Measurements from ENCODE around the gene ZNF524. TPM values are rescaled to one million over a fixed set of nuclear protein-coding genes. Genes with fewer than 3 reads are reported as not detected.

The ZNF524 gene
- total RNA-seq, 4 donors from 2014 or later = 23.1 to 35.0 (median 27.0) TPM

DNA sequence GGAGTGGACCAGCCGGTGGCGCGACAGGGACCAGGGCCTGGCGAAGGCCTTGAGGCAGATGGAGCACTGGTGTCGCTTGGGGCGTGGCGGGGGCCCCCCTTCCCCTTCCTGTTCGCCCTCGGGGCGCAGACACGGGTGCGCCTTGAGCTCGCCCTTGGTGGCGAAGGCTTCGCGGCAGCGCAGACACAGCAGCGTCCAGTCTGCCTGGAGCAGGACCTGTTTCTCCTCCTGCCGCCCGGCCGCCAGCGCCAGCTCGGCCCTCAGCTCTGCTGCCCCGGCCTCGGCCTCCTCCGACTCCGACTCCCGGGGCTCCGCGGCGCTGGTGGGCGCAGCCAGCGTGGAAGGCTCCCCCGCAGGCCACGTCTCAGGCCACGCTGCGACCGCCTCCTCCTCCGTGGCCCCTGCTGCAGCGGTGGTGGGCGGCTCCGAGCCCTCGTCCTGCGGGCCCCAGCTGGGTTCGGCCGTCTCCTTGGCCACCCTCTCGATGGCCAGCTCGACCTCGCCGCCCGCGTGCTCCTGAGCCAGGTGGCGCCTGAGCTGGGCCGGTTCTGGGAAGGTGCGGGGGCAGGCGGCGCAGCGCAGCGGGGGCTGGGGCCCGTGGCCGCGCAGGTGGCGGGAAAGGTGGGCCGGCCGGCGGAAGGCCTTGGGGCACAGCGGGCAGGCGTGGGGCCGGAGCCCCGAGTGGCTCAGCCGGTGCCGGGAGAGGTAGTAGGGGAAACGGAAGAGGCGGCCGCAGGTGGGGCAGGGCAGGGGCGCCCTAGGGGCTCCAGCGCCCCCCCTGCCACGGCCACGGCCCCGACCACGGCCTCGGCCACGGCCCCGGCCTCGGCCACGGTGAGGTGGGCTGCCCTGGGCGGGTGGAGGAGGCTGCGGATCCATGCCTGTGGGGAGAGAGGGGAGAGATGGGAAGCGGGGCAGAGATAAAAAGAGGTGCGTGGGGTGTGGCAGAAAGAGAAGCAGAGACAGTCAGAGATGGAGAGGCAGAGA lies 21.0 kb upstream of the ZNF524 start:
- Histone ChIP-seq H3K4me3 (peak overlapping the region in 1 of 4 donors; percentile 97), H3K27ac (peak overlapping the region in 1 of 4 donors; percentile 95), H3K36me3 (peaks cover 0 to 34% (median 0%) of the 10 kb centered on the region in 3 donors)

DNA sequence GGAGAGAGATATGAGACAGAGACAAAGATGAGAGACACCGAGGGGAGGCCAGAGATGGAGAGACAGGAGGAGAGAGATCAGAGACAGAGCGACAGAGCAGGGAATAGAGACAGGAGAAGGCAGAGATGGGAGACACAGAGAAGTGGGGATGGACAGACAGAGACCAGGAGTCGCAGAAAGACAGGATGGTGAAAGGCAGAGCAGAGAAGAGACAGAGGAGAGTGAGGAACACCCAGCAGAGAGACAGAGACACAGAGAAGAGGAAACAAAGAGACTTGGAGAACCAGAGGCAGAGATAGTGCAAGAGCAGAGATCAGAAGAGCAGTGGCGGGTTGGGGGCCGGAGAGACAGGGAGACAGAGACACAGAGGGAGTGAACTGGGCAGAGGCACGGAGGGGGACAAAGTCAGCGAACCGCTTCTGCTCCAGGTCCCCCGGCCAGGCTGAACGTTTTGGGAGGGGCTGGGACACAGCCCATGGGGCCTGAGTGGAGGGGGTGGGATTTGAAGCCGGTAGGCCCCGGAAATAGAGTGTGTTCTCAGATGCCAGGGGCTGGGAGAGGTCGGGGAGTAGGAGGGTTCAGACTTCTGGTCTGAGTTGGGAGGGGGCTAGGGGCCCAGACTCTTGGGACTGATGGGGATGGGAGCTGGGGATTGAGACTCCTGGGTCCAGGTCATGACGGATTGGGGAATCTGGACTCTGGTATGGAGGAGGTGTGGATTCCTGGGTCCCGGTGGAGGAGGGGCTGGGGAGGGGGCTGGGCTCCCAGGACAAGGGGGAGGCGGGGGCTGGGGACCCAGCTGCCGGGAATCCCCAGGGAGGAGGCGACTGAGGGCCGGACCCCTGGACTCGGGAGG lies 20.1 kb upstream of the ZNF524 start:
- H3K27me3 ChIP-seq = no peaks in the 10 kb centered on the region
- no peaks in the 10 kb centered on the region for H3K9me3 ChIP-seq
- peaks cover 0 to 34% (median 0%) of the 10 kb centered on the region in 3 donors for H3K36me3 ChIP-seq
- H3K4me1 ChIP-seq = peaks cover 0 to 24% (median 5%) of the 10 kb centered on the region in 4 donors
- 9 to 10% methylated on average over 18 to 20 of the region's 20 CpGs for WGBS, 2 donors
- no peak for DNase-seq (ENCODE audit: low spot score in 2 of 2)
- TF ChIP-seq POLR2A (IDR thresholded peaks at IDR 0.05) (no peak), EP300 (IDR thresholded peaks at IDR 0.05) (no peak)
- TF ChIP-seq, protein P1, sequence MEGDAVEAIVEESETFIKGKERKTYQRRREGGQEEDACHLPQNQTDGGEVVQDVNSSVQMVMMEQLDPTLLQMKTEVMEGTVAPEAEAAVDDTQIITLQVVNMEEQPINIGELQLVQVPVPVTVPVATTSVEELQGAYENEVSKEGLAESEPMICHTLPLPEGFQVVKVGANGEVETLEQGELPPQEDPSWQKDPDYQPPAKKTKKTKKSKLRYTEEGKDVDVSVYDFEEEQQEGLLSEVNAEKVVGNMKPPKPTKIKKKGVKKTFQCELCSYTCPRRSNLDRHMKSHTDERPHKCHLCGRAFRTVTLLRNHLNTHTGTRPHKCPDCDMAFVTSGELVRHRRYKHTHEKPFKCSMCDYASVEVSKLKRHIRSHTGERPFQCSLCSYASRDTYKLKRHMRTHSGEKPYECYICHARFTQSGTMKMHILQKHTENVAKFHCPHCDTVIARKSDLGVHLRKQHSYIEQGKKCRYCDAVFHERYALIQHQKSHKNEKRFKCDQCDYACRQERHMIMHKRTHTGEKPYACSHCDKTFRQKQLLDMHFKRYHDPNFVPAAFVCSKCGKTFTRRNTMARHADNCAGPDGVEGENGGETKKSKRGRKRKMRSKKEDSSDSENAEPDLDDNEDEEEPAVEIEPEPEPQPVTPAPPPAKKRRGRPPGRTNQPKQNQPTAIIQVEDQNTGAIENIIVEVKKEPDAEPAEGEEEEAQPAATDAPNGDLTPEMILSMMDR (IDR thresholded peaks at IDR 0.05) = no peak
- peak overlapping the region; percentile 73 to 97 (median 90) for H3K4me3 ChIP-seq
- H3K27ac ChIP-seq = peak overlapping the region; percentile 81 to 98 (median 94)

More for the DNA sequence above, 21.0 kb upstream of the ZNF524 start:
- no peak for DNase-seq (ENCODE audit: low spot score in 2 of 2)
- no peak for TF ChIP-seq POLR2A (IDR thresholded peaks at IDR 0.05)
- TF ChIP-seq, protein P1 (IDR thresholded peaks at IDR 0.05) = no peak
- TF ChIP-seq EP300 (IDR thresholded peaks at IDR 0.05) = no peak
- Histone ChIP-seq H3K4me1 (peaks cover 0 to 24% (median 5%) of the 10 kb centered on the region in 4 donors), H3K9me3 (no peaks in the 10 kb centered on the region), H3K27me3 (no peaks in the 10 kb centered on the region)
- WGBS, 2 donors = 91% methylated on average over 80 to 90 of the region's 90 CpGs

DNA sequence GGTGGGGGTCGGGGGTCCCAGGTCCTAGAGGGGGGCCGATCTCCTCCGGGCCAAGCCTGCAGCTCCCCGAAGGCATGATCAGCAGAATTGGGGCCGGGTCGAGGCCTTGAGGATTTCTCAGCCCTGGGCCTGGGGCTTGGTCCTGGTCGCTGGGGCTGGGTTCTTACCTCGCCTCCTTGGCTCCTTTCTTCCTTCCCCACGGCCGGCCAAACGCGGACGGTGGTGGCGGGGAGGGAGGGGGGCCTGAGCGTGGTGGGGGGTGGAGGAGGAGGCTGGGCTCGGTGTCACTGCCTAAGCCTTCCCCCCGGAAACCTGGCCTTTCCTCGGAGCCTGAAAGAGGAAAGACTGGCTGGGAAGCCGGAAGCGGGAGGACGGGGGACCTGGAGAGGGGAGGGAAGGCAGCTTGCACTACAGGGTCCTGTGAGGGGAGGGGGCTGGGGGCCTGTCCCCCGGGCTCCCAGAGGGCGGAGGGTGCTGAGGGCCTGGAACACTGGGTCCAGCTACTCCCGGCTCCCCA lies 19.4 kb upstream of the ZNF524 start, which contains the start of gene ZNF579:
Gene ZNF579 (minus strand): TSS at position 221 of the 517 bp plus-strand sequence. CDS start 1,209 bp downstream, outside the sequence.
- peak within 1 kb of the TSS; percentile 81 to 98 (median 94) for H3K27ac ChIP-seq
- DNase-seq (ENCODE audit: low spot score in 2 of 2) = peak; percentile 60 to 82

DNA sequence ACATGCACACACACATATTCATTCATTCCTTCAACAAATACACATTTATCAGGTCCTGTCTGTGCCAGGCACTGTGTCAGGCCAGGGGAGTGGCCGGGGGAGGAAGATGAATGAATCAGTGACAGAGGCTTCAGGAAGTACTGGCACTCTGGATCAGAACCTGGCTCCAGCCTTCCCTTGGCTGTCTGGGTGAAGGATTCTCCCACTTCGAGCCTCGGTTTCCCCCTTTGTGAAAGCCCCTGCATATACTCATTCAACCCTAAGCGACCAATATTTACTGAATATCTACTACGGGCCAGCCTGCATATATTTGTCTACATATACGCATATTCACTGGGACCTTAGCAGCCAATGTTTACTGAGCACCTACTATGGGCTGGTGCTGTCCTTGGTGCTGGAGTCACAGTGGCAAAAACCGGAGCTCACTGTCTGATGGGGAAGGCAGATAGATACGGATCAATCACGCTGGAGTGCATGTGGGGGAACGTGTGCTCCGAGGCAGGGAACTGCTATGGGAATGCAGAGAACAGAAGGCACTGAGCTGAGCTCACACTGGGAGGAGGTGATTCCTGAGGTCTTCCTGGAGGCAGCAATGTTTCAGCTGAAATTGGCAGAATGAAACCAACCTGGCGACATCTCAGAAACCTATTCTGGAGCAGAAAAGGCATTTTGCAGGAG lies 18.8 kb upstream of the ZNF524 start:
- H3K4me1 ChIP-seq = peaks cover 0 to 37% (median 14%) of the 10 kb centered on the region in 4 donors
- peak overlapping the region; percentile 81 to 98 (median 94) for H3K27ac ChIP-seq
- 35 to 45% methylated on average over 12 of the region's 12 CpGs for WGBS, 2 donors
- TF ChIP-seq, protein P1 (IDR thresholded peaks at IDR 0.05) = no peak
- TF ChIP-seq EP300 (IDR thresholded peaks at IDR 0.05) = no peak
- TF ChIP-seq POLR2A (IDR thresholded peaks at IDR 0.05) = no peak
- no peaks in the 10 kb centered on the region for H3K9me3 ChIP-seq
- H3K27me3 ChIP-seq = no peaks in the 10 kb centered on the region
- peaks cover 0 to 33% (median 0%) of the 10 kb centered on the region in 3 donors for H3K36me3 ChIP-seq
- H3K4me3 ChIP-seq = peak overlapping the region; percentile 73 to 97 (median 90)
- DNase-seq (ENCODE audit: low spot score in 2 of 2) = no peak

More for the DNA sequence above, 19.4 kb upstream of the ZNF524 start, which contains the start of gene ZNF579:
- no peaks in the 10 kb centered on the region for H3K9me3 ChIP-seq
- no peaks in the 10 kb centered on the region for H3K27me3 ChIP-seq
- peak within 1 kb of the TSS; percentile 73 to 97 (median 90) for H3K4me3 ChIP-seq
- peaks cover 0 to 34% (median 0%) of the 10 kb centered on the region in 3 donors for H3K36me3 ChIP-seq
- peaks cover 0 to 31% (median 8%) of the 10 kb centered on the region in 4 donors for H3K4me1 ChIP-seq
- TF ChIP-seq POLR2A (IDR thresholded peaks at IDR 0.05) = no peak
- TF ChIP-seq EP300 (IDR thresholded peaks at IDR 0.05) = peak in 1 of 2 donors; percentile 62
- TF ChIP-seq, protein P1 (IDR thresholded peaks at IDR 0.05) = no peak
- 1 to 2% methylated on average over 16 to 24 of the region's 24 CpGs for WGBS, 2 donors

Measured in tibial nerve (tissue), 4 donors.